ENCODE data around the gene PTPRG. TPM values are rescaled to one million over a fixed set of nuclear protein-coding genes. Genes with fewer than 3 reads are reported as not detected.
A peak's percentile ranks its signal among the peaks of the same experiment; 100 is the strongest.

The PTPRG gene
- total RNA-seq, 1 donor from 2014 or later, result 40.0 TPM

DNA sequence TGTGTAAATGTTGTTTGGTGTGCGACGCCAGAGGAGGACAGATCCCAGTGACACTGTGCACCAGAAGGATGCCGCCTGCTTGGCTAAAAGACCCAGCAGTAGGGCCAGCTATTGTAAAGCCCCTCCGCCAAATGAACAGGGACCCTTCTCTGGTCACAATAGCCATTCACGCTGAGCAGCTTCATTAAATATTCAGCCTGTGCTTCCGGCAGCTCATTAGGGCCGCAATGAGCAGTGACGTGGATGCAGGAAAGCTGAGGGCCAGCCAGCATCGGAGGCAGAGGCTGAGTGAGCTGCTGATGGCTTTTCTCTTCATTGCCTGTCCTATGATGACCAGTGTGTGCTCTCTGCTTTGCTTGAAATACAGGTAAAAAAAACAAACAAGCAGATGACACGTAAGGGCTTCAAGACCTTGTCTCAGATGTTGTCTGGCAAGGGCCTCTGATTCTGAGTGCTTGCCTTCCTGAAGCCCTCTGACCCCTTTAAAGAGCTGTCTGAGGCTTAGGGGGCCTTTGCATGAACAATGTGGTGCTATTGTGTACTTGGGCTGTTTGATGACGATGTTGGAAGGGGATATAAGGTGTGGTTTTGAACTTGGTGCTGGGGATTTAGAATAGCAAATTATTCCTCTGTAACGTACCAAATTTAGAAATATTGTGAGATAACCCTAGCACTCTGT is 681.6 kb downstream of the PTPRG start:
- no peak for DNase-seq

- DNase-seq, result no peak
These were observed 684.7 kb downstream of the PTPRG start for GRCh38 chr3:62246094-62246493.

DNA sequence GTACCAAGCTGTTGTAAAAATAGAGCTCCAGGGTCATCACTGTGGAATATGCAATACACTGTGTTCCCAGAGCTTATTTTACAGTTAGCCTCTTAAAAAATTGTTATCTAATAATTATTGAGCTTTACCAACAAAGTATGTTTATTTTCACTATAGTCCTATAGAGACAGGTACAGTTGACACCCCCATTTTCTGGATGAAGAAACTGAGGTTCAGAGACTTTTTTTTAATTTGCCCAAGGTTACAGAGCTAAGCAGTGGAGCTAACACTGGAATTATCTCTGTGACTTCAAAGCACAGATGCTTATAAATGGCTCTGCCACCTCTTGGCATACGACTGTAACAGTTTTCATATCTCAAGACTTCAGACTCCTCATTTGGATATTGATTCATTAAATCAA is 685.6 kb downstream of the PTPRG start:
- no peak for DNase-seq

- DNase-seq, result no peak
These were observed 687.5 kb downstream of the PTPRG start for GRCh38 chr3:62248734-62249483.

GRCh38 chr3:62249484-62249776 is 688.1 kb downstream of the PTPRG start:
- DNase-seq, result no peak

DNA sequence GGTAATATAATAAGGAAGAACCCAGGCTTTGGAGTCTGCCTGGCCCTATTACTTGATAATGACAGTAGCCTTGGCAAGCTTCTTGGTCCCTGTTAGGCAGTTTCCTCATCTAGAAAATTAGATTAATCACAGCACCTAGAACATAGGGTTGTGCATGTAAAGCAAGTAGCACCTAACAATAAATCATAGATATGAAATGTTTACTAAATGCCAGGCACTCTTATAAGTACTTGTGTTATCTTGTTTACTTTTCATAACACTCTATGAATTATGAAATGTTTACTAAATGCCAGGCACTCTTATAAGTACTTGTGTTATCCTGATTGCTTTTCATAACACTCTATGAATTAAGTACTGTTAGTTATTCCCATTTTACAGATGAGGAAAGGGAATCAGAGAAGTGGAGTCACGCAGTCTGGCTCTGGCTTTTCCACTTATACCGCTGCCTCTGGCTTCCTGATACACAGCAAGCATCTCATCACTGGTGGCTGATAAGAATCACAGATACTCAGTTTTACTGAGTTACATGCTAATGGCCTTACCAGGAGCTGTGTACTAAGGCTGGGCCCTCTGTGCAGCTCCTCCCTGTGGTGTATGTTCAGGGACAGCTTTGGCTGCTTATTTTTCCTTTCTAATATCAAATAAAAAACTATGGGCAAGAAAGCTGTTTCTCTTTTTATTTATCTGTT is 688.6 kb downstream of the PTPRG start:
- DNase-seq, result no peak

GRCh38 chr3:62252438-62253157 is 691.2 kb downstream of the PTPRG start:
- DNase-seq, result no peak

GRCh38 chr3:62253971-62254370 is 692.6 kb downstream of the PTPRG start:
- no peak for DNase-seq

GRCh38 chr3:62255758-62256157 is 694.4 kb downstream of the PTPRG start:
- no peak for DNase-seq

DNA sequence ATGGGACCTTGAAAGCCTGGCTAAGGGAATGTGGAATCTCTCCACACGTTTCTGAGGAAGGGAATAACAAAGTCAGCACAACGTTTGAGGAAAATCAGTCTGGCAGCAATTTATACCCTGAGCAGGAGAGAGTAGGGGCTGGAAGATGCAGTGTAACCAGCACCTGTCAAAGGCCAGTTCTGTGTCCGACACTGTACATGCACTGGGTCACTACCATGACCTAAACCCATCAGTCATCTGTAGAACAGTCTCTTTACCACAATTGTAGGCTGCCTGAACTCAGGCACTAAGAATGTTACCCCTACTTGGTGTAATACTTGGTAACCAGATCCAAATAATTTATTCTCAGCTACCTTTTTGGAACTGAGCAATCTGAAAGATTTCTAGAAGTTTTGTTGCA is 698.6 kb downstream of the PTPRG start:
- no peak for DNase-seq

DNA sequence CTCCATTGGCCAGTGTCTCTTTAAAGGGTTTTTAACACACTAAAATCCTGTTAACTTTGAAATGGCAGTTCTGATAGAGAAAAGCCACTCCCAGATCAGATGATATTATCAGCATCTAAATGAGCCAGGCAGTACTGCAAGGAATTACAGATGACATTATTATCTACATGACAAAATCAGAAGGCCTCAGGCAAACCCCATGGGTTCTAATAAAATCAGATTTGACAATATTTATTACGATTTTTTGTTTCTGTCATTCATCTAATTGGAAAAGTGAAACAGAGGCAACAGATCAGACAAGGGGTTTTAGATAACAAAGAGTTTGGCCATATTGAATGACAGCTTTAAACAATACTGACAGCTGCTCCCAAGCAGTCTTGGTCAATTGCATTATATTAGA is 699.3 kb downstream of the PTPRG start:
- DNase-seq, result no peak

- DNase-seq, result no peak
These were observed 699.8 kb downstream of the PTPRG start for GRCh38 chr3:62261121-62261520.

GRCh38 chr3:62261736-62262135 is 700.4 kb downstream of the PTPRG start:
- DNase-seq, result no peak

- DNase-seq, result no peak
These were observed 704.2 kb downstream of the PTPRG start for GRCh38 chr3:62265528-62265927.

GRCh38 chr3:62266668-62267283 is 705.4 kb downstream of the PTPRG start:
- DNase-seq, result no peak

DNA sequence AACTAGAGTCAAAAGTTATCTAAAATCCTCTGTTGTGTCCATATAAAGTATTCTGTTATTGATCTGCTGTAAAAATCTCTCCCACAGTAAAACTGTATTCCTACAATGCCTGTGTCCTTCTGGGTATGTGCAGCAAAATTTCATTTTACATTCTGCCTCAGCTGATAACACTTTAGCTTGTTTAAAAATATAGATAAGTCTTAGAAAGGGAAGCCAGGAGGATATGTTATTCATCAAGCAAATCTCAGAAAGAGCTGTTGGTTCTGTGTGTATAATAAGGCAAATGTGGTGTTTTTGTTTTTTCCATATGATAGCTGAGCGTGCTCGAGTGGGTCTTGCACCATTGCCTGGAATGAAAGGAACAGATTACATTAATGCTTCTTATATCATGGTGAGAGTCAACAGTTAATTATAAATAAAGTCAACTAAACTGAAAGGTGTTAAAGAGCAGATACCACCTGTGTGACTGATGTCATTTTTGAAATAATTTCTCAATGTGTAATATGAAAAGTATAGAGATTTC is 715.3 kb downstream of the PTPRG start:
- DNase-seq, result no peak

DNA sequence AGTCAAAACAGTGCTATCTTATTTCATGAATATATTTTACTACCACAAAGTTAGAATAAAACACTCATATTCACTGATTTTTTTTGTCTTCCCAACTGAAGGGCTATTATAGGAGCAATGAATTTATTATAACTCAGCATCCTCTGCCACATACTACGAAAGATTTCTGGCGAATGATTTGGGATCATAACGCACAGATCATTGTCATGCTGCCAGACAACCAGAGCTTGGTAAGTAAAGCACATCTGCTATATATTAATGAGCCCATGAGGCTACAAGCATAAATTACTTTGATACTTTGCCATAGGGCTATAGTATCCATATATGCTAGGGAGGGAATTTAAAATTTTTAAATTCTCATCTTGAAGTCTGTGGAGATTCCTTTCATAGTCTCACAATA is 716.1 kb downstream of the PTPRG start:
- peak; percentile 71 for DNase-seq

DNA sequence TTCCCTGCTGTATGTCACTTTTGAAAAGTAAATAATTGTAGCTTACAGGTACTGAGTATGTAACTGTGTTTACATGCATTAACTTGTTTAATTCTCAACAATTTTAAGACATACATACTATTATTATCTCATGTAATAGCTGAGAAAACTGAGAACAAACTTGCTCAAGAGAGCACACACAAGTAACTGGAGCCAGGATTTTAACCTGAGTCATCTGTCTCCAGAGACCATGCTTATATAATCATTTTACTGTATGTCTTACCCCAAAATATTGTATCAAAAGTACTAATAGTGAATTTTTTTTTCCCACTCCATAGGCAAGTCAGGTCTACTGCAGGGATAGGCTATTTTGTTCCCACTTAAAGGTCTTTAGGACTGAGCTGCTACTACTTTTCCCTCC is 716.6 kb downstream of the PTPRG start:
- DNase-seq, result no peak

DNA sequence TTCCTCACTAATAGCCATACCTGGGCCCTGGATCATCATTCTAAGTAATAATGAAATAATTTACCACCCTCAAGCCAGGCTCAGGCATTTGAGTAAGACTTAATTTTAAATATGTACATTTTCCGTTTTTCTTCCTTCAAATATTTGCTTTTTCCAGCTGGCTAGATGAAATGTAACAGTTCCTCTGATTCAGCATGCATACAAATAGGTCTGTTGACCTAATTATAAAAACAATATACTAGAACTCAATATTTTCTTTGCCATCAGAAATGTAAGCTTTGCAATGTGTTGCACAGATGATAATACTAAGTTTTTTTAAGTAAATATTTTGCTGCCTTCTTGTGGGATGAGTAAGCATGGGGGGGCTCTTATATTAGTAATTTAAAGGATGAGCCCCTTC is 720.4 kb downstream of the PTPRG start:
- no peak for DNase-seq

DNA sequence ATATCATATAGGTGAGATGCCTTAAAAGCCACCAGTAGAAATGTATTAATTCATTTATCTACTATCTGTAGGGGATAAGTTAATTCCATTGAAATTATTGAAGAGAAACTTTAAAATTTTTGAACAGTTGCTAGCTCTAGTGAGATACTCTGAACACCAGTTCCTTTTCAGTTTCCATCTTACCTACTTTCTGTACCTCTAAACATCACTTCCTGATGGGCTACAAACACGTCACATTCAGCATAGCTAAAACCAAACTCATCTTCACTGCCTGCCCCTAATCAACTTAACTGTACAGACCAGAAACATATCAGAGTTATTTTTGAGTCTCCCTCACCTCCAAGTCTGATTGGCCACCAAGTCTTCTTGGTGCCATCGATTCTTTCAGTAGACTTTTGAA is 723.1 kb downstream of the PTPRG start:
- DNase-seq, result no peak

GRCh38 chr3:62287392-62287927 is 726.1 kb downstream of the PTPRG start:
- DNase-seq, result no peak

- no peak for DNase-seq
These were observed 728.6 kb downstream of the PTPRG start for GRCh38 chr3:62289922-62290321.

Measured in skin of body (tissue), 2 donors.